B cell (primary cell): ENCODE measurements around the gene FMN2. TPM values are rescaled to one million over a fixed set of nuclear protein-coding genes. Genes with fewer than 3 reads are reported as not detected.

Experiments used
- ATAC-seq: fragments of 200-7000 bp; cut with Tn5 transposase; one replicate; pipeline ENCODE4 v1.10.0; 2021; ENCODE audit warnings: low read depth, mild to moderate bottlenecking, moderate number of reproducible peaks, moderate library complexity
- CTCF ChIA-PET: fragments of 350-600 bp; sonication (Branson Sonifier 250); formaldehyde crosslinking; loops from one replicate; lab custom pipeline; 2021; ENCODE audit warnings: antibody characterized with exemption, inconsistent platforms; lab: Charles Lee
- POLR2A ChIA-PET: fragments of 350-600 bp; sonication (Branson Sonifier 250); formaldehyde crosslinking; loops from one replicate; lab custom pipeline; 2021; ENCODE audit warnings: antibody characterized with exemption; lab: Charles Lee
- DNase-seq: peaks from one replicate; pipeline ENCODE4 v3.0.0; 2013
- H2AFZ ChIP-seq: 2 replicates; pipeline ENCODE4 v1.6.1; 2012; ENCODE audit warnings: mild to moderate bottlenecking, low read depth, low read length; ENCODE audit not compliant: insufficient read depth, poor library complexity, severe bottlenecking
- H3K27ac ChIP-seq, 2 donors: 1 replicate in 1 of 2; 2 replicates in 1 of 2; pipeline ENCODE4 v1.5.1; 2012 to 2013; ENCODE audit warnings: low read length in 2 of 2, mild to moderate bottlenecking in 2 of 2, moderate library complexity in 1 of 2
- H3K27me3 ChIP-seq, 4 experiments: fragments of 200-600 bp in 1 of 4; sonication (generic) in 1 of 4; replicated peaks in 1 of 4; 1 replicate in 2 of 4; 2 replicates in 2 of 4; pipeline versions ENCODE4 v1.6.1 to v1.7.0; 2013 to 2016; ENCODE audit warnings: low read length in 3 of 4, mild to moderate bottlenecking in 2 of 4, mixed read lengths in 1 of 4, moderate library complexity in 1 of 4; ENCODE audit not compliant: insufficient read depth in 4 of 4, control insufficient read depth in 3 of 4; ENCODE audit errors: control extremely low read depth in 1 of 4
- H3K36me3 ChIP-seq, 2 experiments: replicated peaks in 1 of 2; 1 replicate in 1 of 2; 2 replicates in 1 of 2; pipeline versions ENCODE4 v1.6.1 to v1.7.1; 2013; ENCODE audit warnings: low read length in 1 of 2; ENCODE audit not compliant: insufficient read depth in 2 of 2, control insufficient read depth in 1 of 2; ENCODE audit errors: control extremely low read depth in 1 of 2, extremely low read depth in 1 of 2
- H3K4me1 ChIP-seq, 2 donors: fragments of 200-600 bp in 1 of 2; sonication (generic) in 1 of 2; 1 replicate in 1 of 2; 2 replicates in 1 of 2; pipeline versions ENCODE4 v1.5.1 to v1.6.1; 2013 to 2017; ENCODE audit warnings: low read length in 2 of 2; ENCODE audit not compliant: control insufficient read depth in 2 of 2, insufficient read depth in 2 of 2
- H3K4me2 ChIP-seq: replicated peaks from 2 replicates; pipeline ENCODE3; 2012; ENCODE audit warnings: mild to moderate bottlenecking, low read depth, low read length; ENCODE audit not compliant: poor library complexity, severe bottlenecking
- H3K4me3 ChIP-seq, 5 experiments: fragments of 200-600 bp in 1 of 5; sonication (generic) in 1 of 5; 1 replicate in 3 of 5; 2 replicates in 2 of 5; pipeline versions ENCODE4 v1.5.1 to v1.7.0; 2011 to 2016; ENCODE audit warnings: low read length in 4 of 5, mild to moderate bottlenecking in 4 of 5, low read depth in 2 of 5, control low read depth in 1 of 5, moderate library complexity in 1 of 5; ENCODE audit not compliant: insufficient read depth in 1 of 5; ENCODE audit errors: control extremely low read depth in 1 of 5, extremely low read depth in 1 of 5
- H3K79me2 ChIP-seq: fragments of 200-600 bp; sonication (generic); one replicate; pipeline ENCODE4 v1.6.0; 2016; ENCODE audit warnings: low read length; ENCODE audit not compliant: control insufficient read depth, insufficient read depth
- H3K9ac ChIP-seq: fragments of 200-600 bp; sonication (generic); 2 replicates; pipeline ENCODE4 v1.6.1; 2017; ENCODE audit warnings: mild to moderate bottlenecking, low read length, moderate library complexity
- H3K9me3 ChIP-seq, 3 donors: one replicate each; pipeline versions ENCODE4 v1.6.1 to v1.7.1; 2013; ENCODE audit warnings: low read length in 2 of 3; ENCODE audit not compliant: control insufficient read depth in 2 of 3, insufficient read depth in 1 of 3; ENCODE audit errors: control extremely low read depth in 1 of 3
- H4K20me1 ChIP-seq: 2 replicates; pipeline ENCODE4 v1.6.0; 2012; ENCODE audit warnings: mild to moderate bottlenecking, low read length; ENCODE audit not compliant: insufficient read depth, control insufficient read depth, poor library complexity, severe bottlenecking
- H3K27ac Mint-ChIP-seq: one replicate; pipeline ENCODE4 v1.8.0; 2021; ENCODE audit warnings: mixed read lengths
- H3K27me3 Mint-ChIP-seq: one replicate; pipeline ENCODE4 v1.8.0; 2021; ENCODE audit warnings: mixed read lengths
- H3K4me1 Mint-ChIP-seq: one replicate; pipeline ENCODE4 v1.8.0; 2021; ENCODE audit warnings: mixed read lengths
- H3K4me3 Mint-ChIP-seq: one replicate; pipeline ENCODE4 v1.8.0; 2021; ENCODE audit warnings: mixed read lengths
- H3K9me3 Mint-ChIP-seq: one replicate; pipeline ENCODE4 v1.8.0; 2022; ENCODE audit warnings: mixed read lengths; ENCODE audit not compliant: insufficient read depth
- EZH2 ChIP-seq: IDR thresholded peaks from 2 replicates; pipeline ENCODE4 v1.6.1; 2012; ENCODE audit warnings: borderline replicate concordance, low read depth, mild to moderate bottlenecking, moderate library complexity, low read length; ENCODE audit not compliant: insufficient read depth, poor library complexity, severe bottlenecking
- WGBS: methylation state at CpG from one replicate; pipeline ENCODE4 v1.1.5; 2013; ENCODE audit warnings: missing lambda C conversion rate; ENCODE audit not compliant: insufficient coverage; 5-methylcytosine and 5-hydroxymethylcytosine counted together
- intact Hi-C: fragments of 100-400 bp; cut with micrococcal nuclease; formaldehyde crosslinking; loops from one replicate; pipeline ENCODE4 v1.10.0; 2022
- polyA plus RNA-seq: library from polyadenylated mRNA; depleted of rRNA; stranded (reverse); fragments of >200 nt; gene quantifications from 2 replicates; pipeline ENCODE4 v1.2.3, GENCODE V29; 2012
- total RNA-seq, 2 donors: library from RNA; stranded (reverse); fragments of 120-200 nt in 1 of 2; gene quantifications; 1 replicate in 1 of 2; 2 replicates in 1 of 2; pipeline versions ENCODE4 v1.2.3 to v1.2.4, GENCODE V29; 2013 to 2022
- TF ChIP-seq, protein P1 (sequence below): fragments of 200-600 bp; IDR thresholded peaks from one replicate; pipeline ENCODE4 v1.8.0; 2022; ENCODE audit warnings: antibody characterized with exemption, mild to moderate bottlenecking

Gene FMN2
- total and polyA plus RNA-seq, 2 donors (not counting 1 experiment from before 2014, with no cell fraction given), result not detected

DNA sequence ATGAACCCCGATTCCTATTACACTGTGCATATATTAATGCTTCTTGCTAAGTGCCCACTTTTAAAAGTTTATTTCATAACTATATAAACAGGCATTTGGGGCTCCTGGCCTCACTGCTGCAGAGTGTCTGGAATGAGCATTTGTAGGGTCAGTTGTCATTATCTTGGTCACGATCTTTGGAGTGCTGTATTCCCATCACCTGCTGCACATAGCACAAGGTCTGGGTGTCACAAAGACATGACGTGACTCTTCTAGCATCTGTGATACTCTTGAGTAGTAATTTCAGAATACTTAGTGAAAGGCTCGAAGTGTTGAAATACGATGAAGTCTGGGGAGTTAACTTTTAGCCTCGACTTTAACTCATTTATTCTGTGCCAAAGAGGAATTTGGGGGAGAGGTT, 186.4 kb downstream of the FMN2 start:
- H3K9me3 ChIP-seq, result no peaks in the 10 kb centered on the region
- intact Hi-C loops, result no loop called here
- H4K20me1 ChIP-seq, result no peaks in the 10 kb centered on the region
- H3K9ac ChIP-seq, result no peak overlapping the region
- Mint-ChIP-seq H3K27ac (no peak overlapping the region), H3K4me3 (no peak overlapping the region), H3K9me3 (peaks cover 9% of the 10 kb centered on the region), H3K4me1 (no peaks in the 10 kb centered on the region), H3K27me3 (no peaks in the 10 kb centered on the region)
- no CpG with 5 or more reads among the region's 6 CpGs for WGBS
- no peak overlapping the region for H3K27ac ChIP-seq
- H3K4me3 ChIP-seq, result no peak overlapping the region
- no peak overlapping the region for H2AFZ ChIP-seq
- H3K27me3 ChIP-seq, result no peaks in the 10 kb centered on the region
- no peak for ATAC-seq
- no peaks in the 10 kb centered on the region for H3K4me1 ChIP-seq
- CTCF ChIA-PET, result no interaction called here
- no peak overlapping the region for H3K4me2 ChIP-seq
- H3K36me3 ChIP-seq, result no peaks in the 10 kb centered on the region
- DNase-seq, result no peak
- H3K79me2 ChIP-seq, result no peaks in the 10 kb centered on the region
- no peak for TF ChIP-seq EZH2
- TF ChIP-seq, protein P1, sequence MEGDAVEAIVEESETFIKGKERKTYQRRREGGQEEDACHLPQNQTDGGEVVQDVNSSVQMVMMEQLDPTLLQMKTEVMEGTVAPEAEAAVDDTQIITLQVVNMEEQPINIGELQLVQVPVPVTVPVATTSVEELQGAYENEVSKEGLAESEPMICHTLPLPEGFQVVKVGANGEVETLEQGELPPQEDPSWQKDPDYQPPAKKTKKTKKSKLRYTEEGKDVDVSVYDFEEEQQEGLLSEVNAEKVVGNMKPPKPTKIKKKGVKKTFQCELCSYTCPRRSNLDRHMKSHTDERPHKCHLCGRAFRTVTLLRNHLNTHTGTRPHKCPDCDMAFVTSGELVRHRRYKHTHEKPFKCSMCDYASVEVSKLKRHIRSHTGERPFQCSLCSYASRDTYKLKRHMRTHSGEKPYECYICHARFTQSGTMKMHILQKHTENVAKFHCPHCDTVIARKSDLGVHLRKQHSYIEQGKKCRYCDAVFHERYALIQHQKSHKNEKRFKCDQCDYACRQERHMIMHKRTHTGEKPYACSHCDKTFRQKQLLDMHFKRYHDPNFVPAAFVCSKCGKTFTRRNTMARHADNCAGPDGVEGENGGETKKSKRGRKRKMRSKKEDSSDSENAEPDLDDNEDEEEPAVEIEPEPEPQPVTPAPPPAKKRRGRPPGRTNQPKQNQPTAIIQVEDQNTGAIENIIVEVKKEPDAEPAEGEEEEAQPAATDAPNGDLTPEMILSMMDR, result no peak
- POLR2A ChIA-PET, result no interaction called here

DNA sequence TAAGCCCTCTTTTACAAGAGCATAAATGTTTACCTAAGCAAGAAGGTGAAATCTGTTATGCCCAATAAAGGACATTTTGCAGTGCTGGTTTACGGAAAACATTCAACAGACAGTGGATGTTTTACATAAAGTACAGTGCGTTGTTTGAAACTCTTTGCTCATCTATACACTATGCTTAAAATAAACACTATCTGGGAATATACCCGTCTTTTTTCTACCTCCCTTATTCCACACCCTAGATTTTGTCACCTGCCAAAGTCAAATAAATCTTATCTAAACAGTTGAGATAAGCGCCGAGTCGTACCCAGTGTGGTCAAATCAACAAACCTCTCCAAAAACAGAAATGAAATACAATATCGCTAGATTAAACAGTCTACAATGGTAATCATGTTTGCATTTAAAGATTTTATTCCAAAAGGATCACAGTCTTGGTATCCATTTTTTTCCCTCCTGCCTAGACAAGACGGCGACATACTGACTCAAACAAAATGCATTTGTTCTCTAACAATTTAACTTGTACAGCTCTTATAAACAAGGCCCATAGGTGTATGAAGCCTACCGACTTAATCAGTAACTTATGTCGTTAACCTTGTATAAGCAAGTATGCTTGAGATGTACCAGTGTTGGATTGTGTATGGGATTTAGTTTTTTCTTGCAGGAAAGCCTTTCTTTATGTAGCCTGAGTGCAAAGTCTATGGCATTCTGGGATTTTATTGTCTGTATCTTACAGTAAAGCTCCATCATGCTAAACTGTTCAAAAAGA, 189.1 kb downstream of the FMN2 start:
- TF ChIP-seq, protein P1, result no peak
- no peak for TF ChIP-seq EZH2
- H3K9me3 Mint-ChIP-seq, result peaks cover 5% of the 10 kb centered on the region
- H3K79me2 ChIP-seq, result no peaks in the 10 kb centered on the region
- no peaks in the 10 kb centered on the region for H3K36me3 ChIP-seq
- DNase-seq, result no peak
- H4K20me1 ChIP-seq, result no peaks in the 10 kb centered on the region
- no peak overlapping the region for H2AFZ ChIP-seq
- H3K27me3 ChIP-seq, result no peaks in the 10 kb centered on the region
- H3K27ac Mint-ChIP-seq, result no peak overlapping the region
- ChIA-PET POLR2A (no interaction called here), CTCF (no interaction called here)
- H3K4me1 ChIP-seq, result no peaks in the 10 kb centered on the region
- 82% methylated on average over 6 of the region's 11 CpGs for WGBS
- no peak for ATAC-seq
- no peak overlapping the region for H3K4me3 ChIP-seq
- H3K9me3 ChIP-seq, result no peaks in the 10 kb centered on the region
- H3K4me2 ChIP-seq, result no peak overlapping the region
- no peaks in the 10 kb centered on the region for H3K27me3 Mint-ChIP-seq
- no peak overlapping the region for H3K4me3 Mint-ChIP-seq
- no peaks in the 10 kb centered on the region for H3K4me1 Mint-ChIP-seq
- intact Hi-C loops, result no loop called here
- H3K27ac ChIP-seq, result no peak overlapping the region
- H3K9ac ChIP-seq, result no peak overlapping the region
